Panc1 (cell line): Measurements from ENCODE around the gene CTNNA1. TPM values are rescaled to one million over a fixed set of nuclear protein-coding genes. Genes with fewer than 3 reads are reported as not detected.

Experiments
- ATAC-seq: fragments of 200-7000 bp; cut with Tn5 transposase; 2 replicates; pipeline ENCODE4 v1.9.1; 2020; ENCODE audit warnings: mild to moderate bottlenecking, moderate library complexity
- BruUV-seq: library from RNA; stranded (reverse); fragments of 400-500 nt; replicated peaks from 2 replicates; lab custom pipeline; 2021; lab: Mats Ljungman, UMichigan
- CTCF ChIA-PET: fragments of 300-600 bp; sonication (Branson Sonifier 250); formaldehyde crosslinking; loops from one replicate; lab custom pipeline; 2022; ENCODE audit warnings: antibody characterized with exemption; lab: Charles Lee
- POLR2A ChIA-PET: fragments of 300-600 bp; sonication (Branson Sonifier 250); formaldehyde crosslinking; loops from one replicate; lab custom pipeline; 2022; ENCODE audit warnings: antibody characterized with exemption; lab: Charles Lee
- DNase-seq: peaks from one replicate; pipeline ENCODE4 v3.0.0-alpha.2; 2010; ENCODE audit warnings: low read depth, low spot score
- H3K27ac ChIP-seq: 2 replicates; pipeline ENCODE4 v1.5.1; 2011; ENCODE audit warnings: mild to moderate bottlenecking, low read length, inconsistent platforms
- H3K27me3 ChIP-seq: fragments of 200-500 bp; sonication (Bioruptor generic); 2 replicates; pipeline ENCODE4 v1.6.0; 2014; ENCODE audit warnings: low read length, inconsistent platforms; ENCODE audit not compliant: control insufficient read depth, insufficient read depth
- H3K36me3 ChIP-seq: fragments of 200-500 bp; sonication (Bioruptor generic); 2 replicates; pipeline ENCODE4 v1.5.1; 2014; ENCODE audit warnings: inconsistent platforms, mild to moderate bottlenecking, low read length, moderate library complexity; ENCODE audit not compliant: control insufficient read depth, insufficient read depth
- H3K4me1 ChIP-seq: 2 replicates; pipeline ENCODE4 v1.5.1; 2011; ENCODE audit warnings: inconsistent platforms, mild to moderate bottlenecking, low read length, moderate library complexity; ENCODE audit not compliant: control insufficient read depth, insufficient read depth
- H3K4me3 ChIP-seq, 2 experiments: 2 replicates each; pipeline ENCODE4 v1.5.1; 2011 to 2012; ENCODE audit warnings: low read depth in 2 of 2, low read length in 2 of 2, mild to moderate bottlenecking in 2 of 2, inconsistent platforms in 1 of 2, moderate library complexity in 1 of 2
- H3K9me3 ChIP-seq: fragments of 200-500 bp; sonication (Bioruptor generic); 2 replicates; pipeline ENCODE4 v1.5.1; 2014; ENCODE audit warnings: low read depth, mild to moderate bottlenecking, inconsistent platforms, low read length, moderate library complexity; ENCODE audit not compliant: control insufficient read depth, insufficient read depth
- CTCF ChIP-seq: fragments of 450-650 bp; IDR thresholded peaks from 2 replicates; pipeline ENCODE4 v1.5.1; 2017; ENCODE audit warnings: mild to moderate bottlenecking
- POLR2AphosphoS5 ChIP-seq: IDR thresholded peaks from 2 replicates; pipeline ENCODE4 v1.6.1; 2012; ENCODE audit warnings: mild to moderate bottlenecking, low read depth, low read length, moderate library complexity
- REST ChIP-seq, 2 experiments: IDR thresholded peaks; 2 replicates each; pipeline ENCODE4 v1.6.1; 2011 to 2012; ENCODE audit warnings: low read depth in 2 of 2, control low read depth in 1 of 2, low read length in 1 of 2, mild to moderate bottlenecking in 1 of 2, moderate library complexity in 1 of 2; ENCODE audit not compliant: insufficient read depth in 1 of 2
- SIN3A ChIP-seq: IDR thresholded peaks from 2 replicates; pipeline ENCODE4 v1.6.1; 2012; ENCODE audit warnings: low read depth, mild to moderate bottlenecking, low read length, moderate library complexity, borderline replicate concordance; ENCODE audit not compliant: insufficient read depth
- TCF7L2 ChIP-seq: IDR thresholded peaks from 2 replicates; pipeline ENCODE4 v1.6.1; 2011; ENCODE audit warnings: mild to moderate bottlenecking, low read depth, low read length, inconsistent platforms
- in situ Hi-C: cut with HindIII; loops from 2 replicates; pipeline ENCODE4 v1.10.0; 2016; ENCODE audit warnings: low sequenced_read_pairs, low pct_unique_long_range_greater_than_20kb
- intact Hi-C: fragments of 100-400 bp; cut with micrococcal nuclease; formaldehyde crosslinking; loops from one replicate; pipeline ENCODE4 v1.10.0; 2022; ENCODE audit not compliant: unreplicated experiment
- total RNA-seq: library from RNA; stranded (reverse); gene quantifications from one replicate; pipeline ENCODE4 v1.2.1, GENCODE V29; 2021; ENCODE audit not compliant: unreplicated experiment

CTNNA1 gene
- total RNA-seq, 1 experiment from 2014 or later = 298 TPM

GRCh38 chr5:138853132-138853531 lies 99.9 kb downstream of the CTNNA1 start:
- H3K9me3 ChIP-seq = no peaks in the 10 kb centered on the region
- ATAC-seq (no peak), DNase-seq (no peak)
- no TSS peak for BruUV-seq
- H3K4me3 ChIP-seq = no peak overlapping the region
- no peak overlapping the region for H3K27ac ChIP-seq
- H3K4me1 ChIP-seq = peaks cover 7% of the 10 kb centered on the region; the same call in 1 of the 2 replicates
- ChIA-PET POLR2A (no interaction called here), CTCF (no interaction called here)
- H3K36me3 ChIP-seq = no peaks in the 10 kb centered on the region
- TF ChIP-seq REST (IDR thresholded peaks at IDR 0.05; ENCODE audit: insufficient read depth in 1 of 2, low read depth in 2 of 2, low read length in 1 of 2) (no peak), POLR2AphosphoS5 (no peak), TCF7L2 (no peak), CTCF (no peak), SIN3A (no peak)
- H3K27me3 ChIP-seq = no peaks in the 10 kb centered on the region
- intact Hi-C loops = no loop called here
- in situ Hi-C loops = no loop called here

- CTCF ChIA-PET = no interaction called here
Observed at GRCh38 chr5:138867011-138867410, 113.8 kb downstream of the CTNNA1 start.

More at GRCh38 chr5:138867011-138867410, 113.8 kb downstream of the CTNNA1 start:
- TF ChIP-seq CTCF (no peak), SIN3A (no peak), TCF7L2 (no peak), POLR2AphosphoS5 (no peak), REST (IDR thresholded peaks at IDR 0.05; ENCODE audit: insufficient read depth in 1 of 2, low read depth in 2 of 2, low read length in 1 of 2) (no peak)
- BruUV-seq = no TSS peak
- Histone ChIP-seq H3K9me3 (no peaks in the 10 kb centered on the region), H3K27me3 (no peaks in the 10 kb centered on the region), H3K4me1 (peaks cover 17% of the 10 kb centered on the region), H3K36me3 (no peaks in the 10 kb centered on the region), H3K27ac (no peak overlapping the region), H3K4me3 (no peak overlapping the region)
- intact Hi-C loops (no loop called here), in situ Hi-C loops (no loop called here)
- DNase-seq = no peak
- POLR2A ChIA-PET = no interaction called here
- ATAC-seq = no peak
